ENCODE results near the gene ACAP2. TPM values are rescaled to one million over a fixed set of nuclear protein-coding genes. Genes with fewer than 3 reads are reported as not detected.
A peak's percentile ranks its signal among the peaks of the same experiment; 100 is the strongest.

ACAP2 gene
- total and polyA plus RNA-seq, 2 experiments from 2014 or later, result 27.0 to 47.4 TPM

- WGBS (ENCODE audit: low lambda C conversion rate, missing lambda C conversion rate), result 0% methylated on average over 24 of the region's 43 CpGs
- H3K36me3 ChIP-seq (replicated peaks; ENCODE audit: insufficient read depth, low read depth), result no peaks in the 10 kb centered on the region
- peak overlapping the region; percentile 50 for H2AFZ ChIP-seq
- peaks cover 49% of the 10 kb centered on the region for H3K79me2 ChIP-seq
- H3K4me3 ChIP-seq, result peak overlapping the region; percentile 78
- no peaks in the 10 kb centered on the region for H3K9me3 ChIP-seq (ENCODE audit: low read depth)
- peak; percentile 56 for DNase-seq (ENCODE audit: low spot score)
- peak overlapping the region; percentile 92 for H3K27ac ChIP-seq
- peaks cover 24% of the 10 kb centered on the region for H4K20me1 ChIP-seq (ENCODE audit: insufficient read depth, poor library complexity, severe bottlenecking)
- H3K4me1 ChIP-seq (ENCODE audit: insufficient read depth), result peaks cover 12% of the 10 kb centered on the region
- no peaks in the 10 kb centered on the region for H3K27me3 ChIP-seq
- no peak for TF ChIP-seq EZH2 (IDR thresholded peaks at IDR 0.05; ENCODE audit: borderline replicate concordance)
- TF ChIP-seq CTCF (IDR thresholded peaks at IDR 0.05; ENCODE audit: poor library complexity), result no peak
- TF ChIP-seq EZH2phosphoT487 (IDR thresholded peaks at IDR 0.05; ENCODE audit: low read depth, severe bottlenecking, unreplicated experiment), result no peak
- H3K4me2 ChIP-seq, result peak overlapping the region; percentile 86
- no peaks in the 10 kb centered on the region for H3K9me2 ChIP-seq (replicated peaks; ENCODE audit: insufficient read depth)
These were observed 738 bp downstream of the ACAP2 start for GRCh38 chr3:195441992-195442572.

GRCh38 chr3:195441476-195441991 lies 1.3 kb downstream of the ACAP2 start:
- peak; percentile 64 for DNase-seq (ENCODE audit: low spot score)
- no peaks in the 10 kb centered on the region for H3K9me3 ChIP-seq (ENCODE audit: low read depth)
- 14% methylated on average over 13 of the region's 13 CpGs for WGBS (ENCODE audit: low lambda C conversion rate, missing lambda C conversion rate)

DNA sequence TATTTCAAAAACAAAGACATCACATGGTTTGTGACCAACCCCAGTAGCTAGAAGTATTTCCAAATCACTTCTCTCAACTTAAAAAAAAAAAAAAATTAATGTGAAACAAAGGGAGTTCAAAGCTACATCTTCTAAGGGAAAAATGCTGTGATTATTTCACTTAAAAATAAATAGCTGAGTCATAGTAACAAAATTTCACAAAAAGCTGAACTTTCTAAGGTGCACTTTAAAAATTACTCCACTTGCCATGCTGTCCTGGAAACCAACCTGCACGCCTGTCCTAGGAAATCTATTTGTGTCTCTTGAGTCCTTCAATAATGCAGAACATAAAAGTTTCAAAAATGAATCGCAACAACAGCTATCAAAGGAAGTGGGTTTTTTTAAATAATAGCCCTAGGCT lies 1.8 kb downstream of the ACAP2 start:
- Histone ChIP-seq H4K20me1 (ENCODE audit: insufficient read depth, poor library complexity, severe bottlenecking) (peaks cover 28% of the 10 kb centered on the region), H3K27ac (peak overlapping the region; percentile 92), H2AFZ (no peak overlapping the region), H3K79me2 (peaks cover 59% of the 10 kb centered on the region), H3K9me2 (replicated peaks; ENCODE audit: insufficient read depth) (no peaks in the 10 kb centered on the region), H3K9me3 (ENCODE audit: low read depth) (no peaks in the 10 kb centered on the region), H3K4me1 (ENCODE audit: insufficient read depth) (peaks cover 12% of the 10 kb centered on the region), H3K27me3 (no peaks in the 10 kb centered on the region), H3K36me3 (replicated peaks; ENCODE audit: insufficient read depth, low read depth) (no peaks in the 10 kb centered on the region), H3K4me3 (peak overlapping the region; percentile 78), H3K4me2 (peak overlapping the region; percentile 86)
- no peak for TF ChIP-seq CTCF (IDR thresholded peaks at IDR 0.05; ENCODE audit: poor library complexity)
- TF ChIP-seq EZH2phosphoT487 (IDR thresholded peaks at IDR 0.05; ENCODE audit: low read depth, severe bottlenecking, unreplicated experiment), result no peak
- TF ChIP-seq EZH2 (IDR thresholded peaks at IDR 0.05; ENCODE audit: borderline replicate concordance), result no peak
- DNase-seq (ENCODE audit: low spot score), result no peak
- WGBS (ENCODE audit: low lambda C conversion rate, missing lambda C conversion rate), result 60% methylated on average over 2 of the region's 2 CpGs

More at GRCh38 chr3:195441476-195441991, 1.3 kb downstream of the ACAP2 start:
- Histone ChIP-seq H3K27me3 (no peaks in the 10 kb centered on the region), H3K36me3 (replicated peaks; ENCODE audit: insufficient read depth, low read depth) (no peaks in the 10 kb centered on the region), H4K20me1 (ENCODE audit: insufficient read depth, poor library complexity, severe bottlenecking) (peaks cover 24% of the 10 kb centered on the region), H3K27ac (peak overlapping the region; percentile 92), H3K4me1 (ENCODE audit: insufficient read depth) (peaks cover 12% of the 10 kb centered on the region), H2AFZ (peak overlapping the region; percentile 50), H3K4me3 (peak overlapping the region; percentile 78), H3K4me2 (peak overlapping the region; percentile 86), H3K9me2 (replicated peaks; ENCODE audit: insufficient read depth) (no peaks in the 10 kb centered on the region), H3K79me2 (peaks cover 55% of the 10 kb centered on the region)
- TF ChIP-seq CTCF (IDR thresholded peaks at IDR 0.05; ENCODE audit: poor library complexity) (no peak), EZH2phosphoT487 (IDR thresholded peaks at IDR 0.05; ENCODE audit: low read depth, severe bottlenecking, unreplicated experiment) (no peak), EZH2 (IDR thresholded peaks at IDR 0.05; ENCODE audit: borderline replicate concordance) (no peak)

Data from hepatocyte (in vitro differentiated cells).